Smooth muscle cell of the brain vasculature (primary cell): ENCODE data around the gene AMZ2.
"Not testable (repeated sequence)": the region's sequence is repeated elsewhere in the genome, so short reads cannot be mapped to it uniquely, and the experiment has no call there.

ENCODE experiments used
- DNase-seq: peaks from one replicate; pipeline ENCODE4 v3.0.0-alpha.2; 2012; ENCODE audit warnings: low read depth, low spot score

Gene AMZ2

GRCh38 chr17:68247445-68248198 is at the start of gene AMZ2:
TSS of gene AMZ2 (plus strand) at chr17:68248043. CDS start at chr17:68250188, 2,145 bp downstream.
- DNase-seq, result peak; percentile 83

- no peak for DNase-seq
Measured at GRCh38 chr17:68198931-68199836, 48.7 kb upstream of the AMZ2 start.

GRCh38 chr17:68199837-68200688 is 47.8 kb upstream of the AMZ2 start:
- no peak for DNase-seq

GRCh38 chr17:68200689-68201417 is 47.0 kb upstream of the AMZ2 start:
- peak; percentile 37 for DNase-seq

- DNase-seq, result not testable (repeated sequence)
Measured at GRCh38 chr17:68201418-68201771, 46.4 kb upstream of the AMZ2 start.

GRCh38 chr17:68202321-68202720 is 45.5 kb upstream of the AMZ2 start:
- not testable (repeated sequence) for DNase-seq

GRCh38 chr17:68204736-68205135 is 43.1 kb upstream of the AMZ2 start:
- no peak for DNase-seq

- DNase-seq, result peak; percentile 81
Measured at GRCh38 chr17:68205251-68205807, 42.5 kb upstream of the AMZ2 start.

GRCh38 chr17:68205808-68206720 is 41.8 kb upstream of the AMZ2 start:
- no peak for DNase-seq

- no peak for DNase-seq
Measured at GRCh38 chr17:68207651-68208253, 40.1 kb upstream of the AMZ2 start.

- not testable (repeated sequence) for DNase-seq
Measured at GRCh38 chr17:68208651-68209050, 39.2 kb upstream of the AMZ2 start.

GRCh38 chr17:68209191-68209900 is 38.5 kb upstream of the AMZ2 start:
- DNase-seq, result not testable (repeated sequence)

GRCh38 chr17:68210570-68211315 is 37.1 kb upstream of the AMZ2 start:
- no peak for DNase-seq

GRCh38 chr17:68213428-68214411 is 34.1 kb upstream of the AMZ2 start:
- not testable (repeated sequence) for DNase-seq

GRCh38 chr17:68215453-68215852 is 32.4 kb upstream of the AMZ2 start:
- not testable (repeated sequence) for DNase-seq

GRCh38 chr17:68219429-68219828 is 28.4 kb upstream of the AMZ2 start:
- DNase-seq, result not testable (repeated sequence)

- not testable (repeated sequence) for DNase-seq
Measured at GRCh38 chr17:68220186-68220585, 27.7 kb upstream of the AMZ2 start.
